Anterior cingulate cortex (tissue), 58 donors: Measurements from ENCODE around the gene WDR41.
"Not testable (repeated sequence)": the region's sequence is repeated elsewhere in the genome, so short reads cannot be mapped to it uniquely, and the experiment has no call there.

ENCODE experiments used
- DNase-seq, 58 donors: peaks; one replicate each; lab custom pipeline; 2025; lab: John Stamatoyannopoulos, UW

The WDR41 gene

DNA sequence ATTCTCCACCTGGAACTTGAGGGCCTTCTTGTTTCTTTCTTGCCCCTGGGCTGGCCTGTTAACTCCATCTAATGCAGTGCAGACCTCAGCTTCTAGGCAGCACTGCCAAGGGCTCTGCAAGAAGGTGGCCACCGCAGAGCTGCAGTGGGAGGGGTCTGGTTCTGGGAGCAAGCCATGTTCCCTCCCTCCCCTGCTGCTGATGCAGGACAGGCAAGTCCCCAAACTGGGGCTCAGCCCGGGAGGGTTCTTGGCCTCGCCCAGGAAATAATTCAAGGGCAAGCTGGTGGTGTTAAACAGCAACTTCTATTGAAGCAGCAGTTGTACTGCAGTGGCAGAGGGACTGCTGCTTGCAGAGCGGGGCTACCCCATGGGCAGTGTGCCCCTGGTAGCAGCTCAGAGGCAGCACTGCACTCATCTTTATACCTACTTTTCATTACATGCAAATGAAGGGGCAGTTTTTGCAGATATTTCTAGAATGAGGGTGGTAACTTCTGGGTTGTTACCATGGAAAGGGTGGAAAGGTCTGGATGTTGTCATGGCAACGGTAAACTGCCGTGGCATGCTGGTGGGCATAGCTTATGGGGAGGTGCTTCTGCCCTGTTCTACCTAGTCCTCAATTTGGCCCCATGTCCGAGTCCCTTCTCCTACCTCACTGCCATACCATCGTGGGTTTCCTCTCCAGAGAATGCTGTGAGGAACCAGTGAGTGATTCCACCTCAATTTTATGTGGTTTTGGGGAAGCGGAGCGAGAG is 82.1 kb downstream of the WDR41 start:
- peak in 6 of 58 donors; percentile 5 to 15 (median 11) for DNase-seq

DNA sequence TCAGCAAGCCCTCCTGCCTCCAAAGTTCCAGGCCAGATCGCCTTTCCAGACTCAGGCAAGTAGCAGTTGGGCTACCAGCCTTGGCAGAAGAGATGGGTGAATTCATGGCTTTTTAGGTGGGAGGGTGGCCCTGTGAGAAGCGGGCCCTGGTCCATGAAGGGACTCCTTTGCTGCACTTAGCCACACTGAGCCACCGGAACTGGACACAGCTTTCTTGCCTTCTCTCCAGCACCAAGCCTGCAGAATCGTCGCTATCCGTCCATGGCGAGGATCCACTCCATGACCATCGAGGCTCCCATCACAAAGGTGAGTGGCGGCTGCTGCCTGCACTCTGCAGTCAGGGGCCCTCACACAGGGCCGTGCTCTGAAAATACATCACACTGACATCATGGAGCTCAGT is 85.0 kb downstream of the WDR41 start:
- DNase-seq, result no peak

DNA sequence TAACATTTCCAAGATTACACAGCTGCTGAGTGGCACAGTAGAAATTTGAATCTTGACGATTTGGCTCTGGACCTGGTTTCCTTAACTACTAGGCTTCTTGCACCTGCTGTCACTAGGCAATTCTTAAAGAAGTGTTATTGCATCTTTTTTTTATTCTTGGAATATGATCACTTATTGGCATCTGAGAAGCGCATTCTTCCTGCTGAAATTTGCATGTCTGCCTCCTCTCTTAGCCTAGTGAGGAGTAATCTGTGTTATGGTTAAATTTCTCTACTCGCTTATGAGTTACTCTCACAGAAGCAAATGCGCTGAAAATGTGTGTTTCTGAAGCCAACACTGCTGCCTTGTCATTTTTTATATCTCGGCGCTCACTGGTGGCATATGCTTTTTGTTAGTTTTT is 89.3 kb downstream of the WDR41 start:
- DNase-seq, result peak in 2 of 58 donors; percentile 11 to 29

DNA sequence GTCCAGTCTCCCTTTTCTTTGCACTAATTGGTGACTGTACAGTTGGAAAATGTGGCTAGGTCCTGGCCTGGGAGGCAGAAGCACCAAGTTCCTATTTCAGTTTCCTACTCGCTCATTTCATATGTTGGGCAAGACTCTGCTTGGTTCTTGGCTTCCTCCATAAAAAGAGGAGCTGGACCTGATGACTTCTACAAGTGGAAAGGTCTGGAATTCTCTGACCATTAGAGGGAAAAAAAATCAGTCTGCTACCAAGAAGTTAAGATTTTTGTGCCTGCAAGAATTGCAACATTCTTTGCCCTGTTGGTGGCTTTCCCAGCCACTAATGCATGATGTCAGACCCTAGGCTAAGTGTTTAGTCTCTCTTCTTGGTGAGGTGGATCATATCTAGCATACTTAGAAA is 91.5 kb downstream of the WDR41 start:
- no peak for DNase-seq

DNA sequence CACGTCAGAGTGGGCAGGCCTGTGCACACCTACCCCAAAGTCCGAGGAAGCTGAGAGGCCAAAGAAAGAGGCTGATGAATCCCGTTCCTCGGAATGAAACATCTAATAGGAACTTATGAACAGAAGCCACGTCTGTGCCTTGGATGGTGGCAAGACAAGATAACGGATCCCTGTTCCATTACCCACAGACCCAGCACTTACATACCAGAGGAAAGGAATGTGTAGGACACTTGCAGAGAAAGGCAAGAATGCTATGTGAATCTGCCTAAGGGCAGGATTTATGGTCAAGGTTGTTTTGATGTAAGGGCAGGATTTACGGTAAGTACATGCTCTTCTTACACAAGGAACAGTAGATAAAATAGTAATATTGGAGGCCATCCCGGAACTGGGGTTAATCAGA is 93.2 kb downstream of the WDR41 start:
- no peak for DNase-seq

DNA sequence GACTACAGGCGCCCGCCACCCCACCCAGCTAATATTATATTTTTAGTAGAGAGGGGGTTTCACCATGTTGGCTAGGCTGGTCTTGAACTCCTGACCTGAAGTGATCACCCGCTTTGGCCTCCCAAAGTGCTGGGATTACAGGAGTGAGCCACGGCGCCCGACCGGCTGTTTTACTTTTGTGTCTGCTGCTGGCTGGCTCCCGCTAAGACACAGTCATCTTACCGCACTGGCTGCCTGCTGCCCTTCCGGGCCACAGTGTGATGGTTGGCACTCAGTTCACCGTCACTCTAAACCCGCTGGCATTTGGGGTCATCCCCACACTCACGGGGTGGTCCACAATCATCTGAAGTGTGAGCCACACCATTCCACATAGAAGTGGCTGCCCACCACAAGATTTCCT is 93.7 kb downstream of the WDR41 start:
- no peak for DNase-seq

DNA sequence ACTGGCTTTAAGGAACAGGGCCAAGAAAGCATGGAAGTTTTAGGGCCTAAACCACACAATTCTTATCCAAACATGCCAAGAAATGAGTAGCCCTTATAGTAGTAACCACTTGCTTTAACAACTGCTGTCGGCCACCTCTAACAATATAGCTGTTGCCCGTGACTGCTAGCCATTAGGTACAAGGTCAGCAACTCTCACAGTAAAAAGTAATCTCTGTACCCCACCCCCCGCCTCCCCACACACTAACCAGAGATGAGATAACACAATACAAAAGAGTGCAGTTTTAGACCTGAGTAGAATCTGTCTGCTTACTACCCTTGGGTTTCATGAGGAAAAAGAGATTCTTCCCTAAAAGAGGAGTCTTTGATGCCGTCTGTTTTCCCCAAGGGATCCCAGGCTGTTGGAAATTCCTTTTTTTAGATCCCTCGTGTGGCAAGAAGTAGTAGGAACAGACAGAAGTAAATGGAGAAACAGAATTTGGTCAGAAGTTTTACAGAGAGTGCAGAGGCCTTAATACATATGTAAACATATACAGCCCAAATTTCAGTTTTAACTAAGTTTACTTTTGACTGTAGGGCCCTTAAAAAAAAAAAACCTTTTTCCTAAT is 94.3 kb downstream of the WDR41 start:
- no peak for DNase-seq

DNA sequence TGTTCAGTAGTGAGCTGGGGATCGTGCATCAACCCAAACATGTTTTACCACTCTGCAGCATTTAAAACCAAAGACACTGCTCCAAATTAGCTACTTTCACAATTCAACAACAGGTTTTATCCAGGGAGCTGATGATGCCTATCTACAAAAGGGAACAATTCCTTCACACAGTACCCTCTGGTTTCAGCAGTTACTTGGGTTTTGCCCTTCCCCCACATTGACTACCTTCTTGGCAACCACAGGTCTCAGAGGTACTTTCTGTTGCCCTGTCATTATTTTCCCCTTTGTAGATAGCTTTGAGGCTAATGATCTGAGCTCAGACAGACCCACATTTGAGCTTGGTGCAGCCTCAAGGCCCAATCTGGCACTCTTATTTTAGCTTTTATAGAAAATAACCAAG is 96.1 kb downstream of the WDR41 start:
- DNase-seq, result no peak

DNA sequence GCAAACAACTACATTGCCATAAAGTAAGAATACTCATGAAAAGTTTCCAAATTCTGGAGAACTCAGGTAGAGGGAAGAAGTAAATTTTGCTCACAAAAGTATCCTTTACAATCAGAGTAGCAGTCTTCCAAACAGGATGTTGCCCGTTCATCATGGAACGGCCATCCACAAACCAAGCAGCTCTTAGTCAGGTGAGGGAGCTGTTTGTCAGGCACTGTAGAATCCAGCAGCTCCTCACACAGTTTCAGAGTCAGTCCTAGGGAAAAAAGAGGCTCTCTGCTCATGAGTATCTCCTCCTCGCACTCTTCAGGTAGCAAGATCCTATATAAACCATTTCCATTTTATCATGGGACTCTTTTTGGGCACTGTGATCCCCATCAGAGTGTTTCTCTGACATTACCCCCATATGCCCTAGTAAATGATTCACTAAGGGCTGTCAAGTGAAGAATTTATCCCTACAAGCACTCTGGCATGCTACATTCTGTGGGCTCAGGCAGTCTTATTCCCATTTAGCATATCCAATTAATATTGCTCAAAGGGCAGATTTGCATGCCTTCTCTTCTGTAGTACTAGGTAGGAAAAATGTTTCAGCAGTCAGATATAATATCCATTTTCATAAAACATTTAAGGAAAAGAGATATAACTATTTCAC is 97.9 kb downstream of the WDR41 start:
- no peak for DNase-seq

DNA sequence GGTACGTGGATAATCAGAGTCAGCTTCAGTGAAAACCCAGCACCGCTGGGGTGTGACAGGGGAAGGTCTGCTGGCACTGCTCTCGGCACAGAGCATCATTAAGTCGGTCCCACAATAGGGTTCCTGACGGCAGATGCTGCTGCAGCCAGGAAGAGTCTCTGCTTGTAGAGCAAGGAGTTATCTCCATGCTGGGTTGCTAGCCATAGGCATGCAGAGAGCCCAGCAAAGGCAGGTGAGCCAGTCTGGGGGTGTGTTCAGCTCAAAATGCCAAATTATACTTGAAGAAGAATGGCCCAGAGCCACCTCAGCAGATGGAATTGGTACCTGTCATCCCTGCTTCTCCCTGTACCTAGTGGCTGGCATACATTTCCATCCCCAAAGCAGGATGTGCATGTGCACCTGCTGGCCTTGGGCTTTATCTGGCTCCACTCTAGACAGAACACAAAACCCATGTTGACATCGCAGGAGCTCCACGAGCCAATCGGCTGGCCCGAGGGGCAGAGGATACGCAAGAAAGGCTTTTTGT is 100.8 kb downstream of the WDR41 start:
- DNase-seq, result no peak

DNA sequence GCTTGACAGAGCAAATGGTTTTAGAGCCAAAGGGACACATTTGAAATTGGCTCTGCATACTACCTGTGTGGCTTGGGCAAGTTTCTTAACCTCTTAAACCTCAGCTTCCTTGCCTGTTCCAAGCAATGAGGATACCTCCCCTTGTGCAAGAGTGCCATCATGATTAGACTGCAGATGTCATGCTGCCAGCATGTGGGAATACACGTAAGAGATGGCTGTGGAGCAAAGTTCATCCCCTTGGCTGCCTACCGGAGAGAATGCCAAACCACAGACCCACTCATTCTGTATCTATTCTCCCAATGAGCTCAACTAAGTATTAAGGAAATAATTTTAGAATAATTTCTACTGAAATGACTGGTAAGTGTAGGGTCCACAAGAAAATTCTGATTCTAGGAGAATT is 101.3 kb downstream of the WDR41 start:
- DNase-seq, result no peak

DNA sequence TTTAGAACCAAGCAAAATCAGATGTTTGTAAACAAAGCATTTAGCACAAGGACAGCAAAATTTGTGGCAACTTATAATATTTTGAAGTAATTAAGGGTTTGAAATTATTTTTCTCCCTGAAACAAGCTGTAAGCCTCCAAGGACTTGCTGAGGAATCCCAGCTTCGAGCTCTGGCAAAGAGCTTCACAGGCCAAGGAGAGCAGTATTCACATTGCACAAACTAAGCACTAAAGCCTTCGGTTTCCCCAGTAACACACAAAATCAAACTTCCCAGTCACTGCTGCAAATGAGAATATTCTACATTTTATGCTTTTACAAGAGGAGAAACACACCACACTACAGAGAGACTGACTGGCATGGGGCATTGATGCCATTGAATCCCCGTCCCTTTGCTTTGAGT is 101.9 kb downstream of the WDR41 start:
- DNase-seq, result no peak

DNA sequence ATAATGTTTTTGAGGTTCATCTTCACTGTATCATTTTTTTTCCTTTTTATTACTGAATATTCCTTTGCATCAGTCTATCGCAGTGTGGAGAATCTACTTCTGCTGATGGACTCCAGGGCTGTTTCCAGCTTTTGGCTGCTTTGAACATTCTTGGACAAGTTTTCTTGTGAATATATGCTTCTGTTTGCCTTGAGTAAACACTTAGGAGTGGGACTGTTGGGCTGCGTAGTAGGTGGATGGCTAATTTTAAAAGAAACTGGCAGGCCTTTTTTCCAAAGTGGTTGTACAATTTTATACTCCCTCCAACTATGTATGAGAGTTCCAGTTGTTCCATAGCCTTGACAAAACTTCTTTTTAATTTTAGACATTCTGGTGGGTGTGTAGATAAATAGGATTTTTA is 102.4 kb downstream of the WDR41 start:
- no peak for DNase-seq

DNA sequence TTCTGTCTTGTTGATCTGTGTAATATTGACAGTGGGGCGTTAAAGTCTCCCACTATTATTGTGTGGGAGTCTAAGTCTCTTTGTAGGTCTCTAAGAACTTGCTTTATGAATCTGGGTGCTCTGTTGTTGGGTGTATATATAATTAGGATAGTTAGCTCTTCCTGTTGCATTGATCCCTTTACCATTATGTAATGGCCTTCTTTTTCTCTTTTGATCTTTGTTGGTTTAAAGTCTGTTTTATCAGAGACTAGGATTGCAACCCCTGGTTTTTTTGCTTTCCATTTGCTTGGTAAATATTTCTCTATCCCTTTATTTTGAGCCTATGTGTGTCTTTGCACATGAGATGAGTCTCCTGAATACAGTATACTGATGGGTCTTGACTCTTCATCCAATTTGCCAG is 105.8 kb downstream of the WDR41 start:
- DNase-seq, result not testable (repeated sequence)

DNA sequence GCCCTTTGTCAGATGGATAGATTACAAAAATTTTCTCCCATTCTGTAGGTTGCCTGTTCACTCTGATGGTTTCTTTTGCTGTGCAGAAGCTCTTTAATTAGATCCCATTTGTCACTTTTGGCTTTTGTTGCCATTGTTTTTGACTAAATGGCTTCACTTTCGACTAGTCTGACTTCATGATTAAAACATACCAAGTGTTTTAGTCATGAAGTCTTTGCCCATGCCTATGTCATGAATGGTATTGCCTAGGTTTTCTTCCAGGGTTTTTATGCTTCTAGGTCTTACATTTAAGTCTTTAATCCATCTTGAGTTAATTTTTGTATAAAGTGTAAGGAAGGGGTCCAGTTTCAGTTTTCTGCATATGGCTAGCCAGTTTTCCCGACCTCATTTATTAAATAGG is 108.8 kb downstream of the WDR41 start:
- not testable (repeated sequence) for DNase-seq
